Right lobe of liver (tissue), 4 donors: ENCODE measurements around the gene UXS1.

Source experiments
- CTCF ChIP-seq, 4 donors: fragments of 200-600 bp in 3 of 4; fragments of 450-650 bp in 1 of 4; IDR thresholded peaks; one replicate each; pipeline versions ENCODE4 v1.5.1 to v1.8.0; 2016 to 2022; ENCODE audit warnings: antibody characterized with exemption in 4 of 4, mild to moderate bottlenecking in 2 of 4
- POLR2A ChIP-seq: fragments of 450-650 bp; IDR thresholded peaks from one replicate; pipeline ENCODE4 v1.6.1; 2017; ENCODE audit warnings: antibody characterized with exemption, mild to moderate bottlenecking
- donor health status: DM: no; HTN: no; CAD: no.
- donor health status: DM: no; HTN: no; CAD: no.
- donor health status: DM: no; HTN: yes; CAD: no.

- TF ChIP-seq CTCF (IDR thresholded peaks at IDR 0.05) (no peak), POLR2A (no peak)
These were observed 94.4 kb downstream of the UXS1 start for GRCh38 chr2:106099691-106100090.
